HepG2 (cell line): Measurements from ENCODE around the gene ZNF792. TPM values are rescaled to one million over a fixed set of nuclear protein-coding genes. Genes with fewer than 3 reads are reported as not detected.
A peak's percentile ranks its signal among the peaks of the same experiment; 100 is the strongest.

Experiments used
- AHDC1 ChIP-seq: sonication (generic); formaldehyde crosslinking; IDR thresholded peaks from 2 replicates; pipeline ENCODE4 v1.5.1; 2020; ENCODE audit warnings: mild to moderate bottlenecking, missing genetic modification reagents, borderline replicate concordance
- ELF3 ChIP-seq: IDR thresholded peaks from 2 replicates; pipeline ENCODE4 v1.6.1; 2016; ENCODE audit warnings: missing genetic modification reagents, missing compliant biosample characterization
- GLI4 ChIP-seq: sonication (generic); formaldehyde crosslinking; IDR thresholded peaks from 2 replicates; pipeline ENCODE4 v1.5.1; 2020; ENCODE audit warnings: missing genetic modification reagents, mild to moderate bottlenecking, moderate library complexity, borderline replicate concordance
- HOXD1 ChIP-seq: sonication (generic); formaldehyde crosslinking; IDR thresholded peaks from 2 replicates; pipeline ENCODE4 v1.5.0; 2020; ENCODE audit warnings: missing genetic modification reagents
- KAT8 ChIP-seq: IDR thresholded peaks from 2 replicates; pipeline ENCODE4 v1.6.1; 2016; ENCODE audit warnings: missing genetic modification reagents, missing compliant biosample characterization
- PHF8 ChIP-seq: sonication (generic); formaldehyde crosslinking; IDR thresholded peaks from 2 replicates; pipeline ENCODE4 v1.5.0; 2020; ENCODE audit warnings: missing genetic modification reagents
- PREB ChIP-seq: sonication (generic); formaldehyde crosslinking; IDR thresholded peaks from 2 replicates; pipeline ENCODE4 v1.4.0; 2020; ENCODE audit warnings: missing genetic modification reagents
- TAF1 ChIP-seq: sonication (generic); formaldehyde crosslinking; IDR thresholded peaks from 2 replicates; pipeline ENCODE4 v1.4.0; 2020; ENCODE audit warnings: missing genetic modification reagents
- THAP11 ChIP-seq: IDR thresholded peaks from 2 replicates; pipeline ENCODE4 v1.6.1; 2016; ENCODE audit warnings: missing biosample characterization, missing genetic modification reagents
- ZBTB33 ChIP-seq: sonication (generic); formaldehyde crosslinking; IDR thresholded peaks from 2 replicates; pipeline ENCODE4 v1.4.0; 2020; ENCODE audit warnings: missing genetic modification reagents
- ZFP90 ChIP-seq: sonication (generic); formaldehyde crosslinking; IDR thresholded peaks from 2 replicates; pipeline ENCODE4 v1.8.0; 2022; ENCODE audit warnings: missing genetic modification reagents, mild to moderate bottlenecking, inconsistent platforms, borderline replicate concordance
- ZFP91 ChIP-seq: sonication (generic); formaldehyde crosslinking; IDR thresholded peaks from 2 replicates; pipeline ENCODE4 v1.9.0; 2022; ENCODE audit warnings: missing genetic modification reagents, mild to moderate bottlenecking, borderline replicate concordance
- ZNF317 ChIP-seq: sonication (generic); formaldehyde crosslinking; IDR thresholded peaks from 2 replicates; pipeline ENCODE4 v1.5.0; 2020; ENCODE audit warnings: mild to moderate bottlenecking, missing genetic modification reagents
- ZNF343 ChIP-seq: sonication (generic); formaldehyde crosslinking; IDR thresholded peaks from 2 replicates; pipeline ENCODE4 v1.4.0; 2020; ENCODE audit warnings: mild to moderate bottlenecking, missing genetic modification reagents
- ZNF709 ChIP-seq: sonication (generic); formaldehyde crosslinking; IDR thresholded peaks from 2 replicates; pipeline ENCODE4 v1.5.0; 2020; ENCODE audit warnings: mild to moderate bottlenecking, missing genetic modification reagents
- polyA plus RNA-seq, 8 experiments: library from polyadenylated mRNA; depleted of rRNA in 3 of 8; stranded (reverse) in 7 of 8; unstranded in 1 of 8; fragments of >200 nt; fragmentation: Illumina TruSeq in 4 of 8; extraction: Trizol in 4 of 8; gene quantifications; 2 replicates each; pipeline versions ENCODE4 v1.2.1 to v1.2.3, GENCODE V29; 2011 to 2016; ENCODE audit warnings: low read depth in 4 of 8, missing spikeins in 1 of 8, mixed read lengths in 1 of 8; ENCODE audit not compliant: insufficient read depth in 1 of 8
- total RNA-seq, 5 experiments: library from RNA; depleted of rRNA; stranded (reverse); fragments of >200 nt; fragmentation: Illumina TruSeq; extraction: Trizol; gene quantifications; 2 replicates each; pipeline ENCODE4 v1.2.3, GENCODE V29; 2016; ENCODE audit warnings: low read depth in 1 of 5

Gene ZNF792
- total and polyA plus RNA-seq, 2 of the 13 experiments (the other 11 are each of a cell fraction or from before 2014, with no cell fraction given), result 5.5 to 11.5 TPM

GRCh38 chr19:34926685-34927375 is 37.2 kb downstream of the ZNF792 start, which contains the start of gene ZNF30 (continued):
- TF ChIP-seq PREB (CRISPR knock-in tag), result no peak
- TF ChIP-seq TAF1, result peak; percentile 89
- TF ChIP-seq ZFP91, result peak; percentile 70; the same call in 1 of the 2 replicates
- peak; percentile 94 for TF ChIP-seq THAP11 (CRISPR knock-in tag)
- no peak; the same call in 1 of the 2 replicates for TF ChIP-seq ZNF317 (CRISPR knock-in tag)
- peak; percentile 82 for TF ChIP-seq PHF8 (CRISPR knock-in tag)
- TF ChIP-seq HOXD1 (CRISPR knock-in tag), result no peak
- peak; percentile 71 for TF ChIP-seq KAT8 (CRISPR knock-in tag)
- TF ChIP-seq AHDC1 (CRISPR knock-in tag), result peak; percentile 47; the same call in 1 of the 2 replicates
- peak; percentile 95 for TF ChIP-seq ZNF709 (CRISPR knock-in tag)
- TF ChIP-seq ZBTB33 (CRISPR knock-in tag), result no peak
- TF ChIP-seq ELF3 (CRISPR knock-in tag), result no peak; the same call in 1 of the 2 replicates
- TF ChIP-seq ZFP90 (CRISPR knock-in tag), result peak; percentile 49; the same call in 1 of the 2 replicates
- no peak for TF ChIP-seq GLI4
- 0 out of 2 replicates have a peak, but pooled peaks have one; percentile 43 for TF ChIP-seq ZNF343 (CRISPR knock-in tag)
